Measurements from ENCODE around the gene AKR1C3. TPM values are rescaled to one million over a fixed set of nuclear protein-coding genes. Genes with fewer than 3 reads are reported as not detected.
"Not testable (repeated sequence)": the region's sequence is repeated elsewhere in the genome, so short reads cannot be mapped to it uniquely, and the experiment has no call there.

Gene AKR1C3
- total and polyA plus RNA-seq, 2 of the 4 experiments (the other 2 are of a cell fraction) = 0.18 to 0.51 TPM

- intact Hi-C loops (cut with micrococcal nuclease); H4K91ac ChIP-seq (ENCODE audit: insufficient read depth, low read depth, low read length); H4K8ac ChIP-seq (ENCODE audit: low read depth in 2 of 2, low read length in 2 of 2); H3K23ac ChIP-seq (ENCODE audit: low read depth, low read length); DNase-seq; H3K56ac ChIP-seq (ENCODE audit: extremely low read depth, insufficient read depth, low read length); H2BK20ac ChIP-seq (ENCODE audit: low read depth, low read length); H4K20me1 ChIP-seq (ENCODE audit: insufficient read depth, low read length); H2BK5ac ChIP-seq (ENCODE audit: low read depth, low read length, poor library complexity, severe bottlenecking); H3K4me1 ChIP-seq (ENCODE audit: control insufficient read depth, insufficient read depth, low read length); dilution Hi-C loops (cut with HindIII; ENCODE audit: low sequenced_read_pairs, unreplicated experiment); H3K14ac ChIP-seq (replicated peaks; ENCODE audit: low read depth, low read length); H3K9ac ChIP-seq (ENCODE audit: low read depth, low read length); H2BK15ac ChIP-seq (ENCODE audit: low read depth, low read length); H3K27ac ChIP-seq (ENCODE audit: insufficient read depth, low read length); H3K4me3 ChIP-seq (ENCODE audit: insufficient read depth, low read depth, low read length); H3K4me2 ChIP-seq (ENCODE audit: low read depth, low read length); H3K9me3 ChIP-seq (ENCODE audit: control insufficient read depth, insufficient read depth, low read length); H3K4ac ChIP-seq (ENCODE audit: low read depth, low read length); BruUV-seq (replicated peaks); H3K9me1 ChIP-seq (ENCODE audit: insufficient read depth, low read length); ATAC-seq (ENCODE audit: low read depth); H4K5ac ChIP-seq (ENCODE audit: low read depth, low read length); in situ Hi-C loops (cut with MboI; ENCODE audit: low sequenced_read_pairs); CTCF ChIA-PET; H2AFZ ChIP-seq (replicated peaks; ENCODE audit: low read length, poor library complexity); H2AK9ac ChIP-seq (replicated peaks; ENCODE audit: low read depth, low read length, poor library complexity); H3K18ac ChIP-seq (ENCODE audit: low read depth, low read length); H3K79me1 ChIP-seq (ENCODE audit: low read depth in 1 of 2, low read length in 2 of 2); POLR2A ChIA-PET (ENCODE audit: unreplicated experiment); H3K36me3 ChIP-seq (ENCODE audit: control insufficient read depth, insufficient read depth, low read length); H2AK5ac ChIP-seq (ENCODE audit: low read depth, low read length); H2BK120ac ChIP-seq (ENCODE audit: low read depth, low read length); H3K27me3 ChIP-seq (ENCODE audit: control insufficient read depth, insufficient read depth, low read length): not testable (repeated sequence)
- WGBS, 2 experiments (ENCODE audit: extremely low coverage in 2 of 2, insufficient read length in 1 of 2) = no CpG with 5 or more reads among the region's 5 CpGs
Observed at GRCh38 chr10:5119997-5120396, 25.8 kb downstream of the AKR1C3 start.
